UCSD-AML1 (cell line): ENCODE measurements around the gene EXOC6B.
"Not testable (repeated sequence)": the region's sequence is repeated elsewhere in the genome, so short reads cannot be mapped to it uniquely, and the experiment has no call there.

Source experiments
- DNase-seq: peaks from one replicate; lab custom pipeline; 2025; ENCODE audit not compliant: unreplicated experiment; lab: John Stamatoyannopoulos, UW

The EXOC6B gene

DNA sequence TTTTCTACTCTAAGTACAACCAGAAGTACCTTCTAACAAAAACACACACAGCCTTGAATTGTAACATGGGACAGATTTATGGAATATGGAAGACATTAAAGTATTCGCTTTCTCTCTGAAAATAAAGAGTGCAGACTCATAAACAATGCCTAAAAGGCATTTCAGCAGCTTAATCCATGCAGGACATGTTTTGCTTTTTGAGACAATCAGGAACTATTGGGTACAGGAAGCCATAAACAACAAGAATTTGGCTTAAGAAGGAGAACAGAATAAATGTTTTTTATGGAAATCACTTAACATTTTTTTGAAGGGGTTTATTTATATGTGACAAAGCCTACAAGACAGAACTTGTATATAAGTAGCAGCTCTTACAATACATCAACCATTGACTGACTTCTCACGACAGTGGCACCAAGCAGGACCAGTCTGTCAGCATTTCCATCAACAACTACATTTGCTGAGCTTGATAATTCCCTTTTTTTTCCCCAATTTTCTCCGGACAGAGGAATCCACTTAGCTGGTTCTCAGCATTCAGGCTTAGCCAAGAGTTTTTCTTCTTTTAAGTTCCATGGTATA, 140.1 kb downstream of the EXOC6B start:
- DNase-seq, result no peak

GRCh38 chr2:72682061-72682460, 143.8 kb downstream of the EXOC6B start:
- no peak for DNase-seq

GRCh38 chr2:72681016-72681995, 144.5 kb downstream of the EXOC6B start:
- no peak for DNase-seq

DNA sequence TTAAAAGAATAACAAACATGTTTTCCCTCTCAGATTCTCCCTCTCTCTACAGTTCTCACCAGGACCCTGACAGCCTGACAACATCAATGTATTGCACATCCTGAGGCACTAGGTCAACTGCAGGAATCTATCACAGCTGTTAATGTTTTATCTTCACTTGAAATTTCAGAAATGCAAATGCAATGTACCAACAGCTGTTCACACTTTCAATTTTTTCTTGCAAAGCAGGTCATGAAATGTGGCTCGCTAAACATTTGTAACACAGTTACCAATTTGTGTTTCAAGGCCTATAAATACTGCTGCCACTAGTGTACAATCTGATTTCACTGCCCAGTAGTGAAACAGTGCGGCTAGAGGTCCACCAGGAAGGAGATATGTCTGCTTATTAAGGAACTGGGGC, 147.8 kb downstream of the EXOC6B start:
- no peak for DNase-seq

DNA sequence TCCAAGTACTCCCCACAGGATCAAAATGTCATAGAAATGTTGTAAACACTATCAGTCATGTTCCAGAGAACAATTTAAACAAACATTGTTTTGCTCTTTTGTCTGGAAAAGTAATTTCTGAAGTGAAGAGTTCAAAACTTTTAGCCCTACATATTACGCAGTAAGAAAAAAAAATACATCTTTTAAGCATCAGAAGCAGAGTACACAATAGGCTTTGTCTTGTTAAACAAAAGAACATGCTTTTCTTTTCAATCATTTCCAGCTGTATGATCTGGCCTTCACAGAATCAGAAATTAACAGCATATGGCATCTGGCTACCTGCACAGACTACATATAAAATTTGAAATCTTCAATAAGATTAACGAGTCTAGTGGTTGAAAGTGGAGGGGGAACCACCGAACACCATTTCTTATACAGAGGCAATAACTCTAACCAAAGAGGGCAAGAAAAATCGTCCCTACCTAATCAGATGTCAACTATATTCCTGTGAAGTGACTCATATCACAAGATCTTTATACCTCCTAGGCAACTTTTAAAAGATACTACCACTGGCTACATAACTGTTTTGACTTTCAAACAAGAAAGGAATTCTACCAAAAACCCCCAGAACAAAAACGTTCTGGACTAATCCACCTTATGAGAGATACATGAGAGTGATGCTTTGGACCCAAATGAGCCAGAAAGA, 149.3 kb downstream of the EXOC6B start:
- DNase-seq, result no peak

GRCh38 chr2:72674982-72675915, 150.6 kb downstream of the EXOC6B start:
- DNase-seq, result no peak

DNA sequence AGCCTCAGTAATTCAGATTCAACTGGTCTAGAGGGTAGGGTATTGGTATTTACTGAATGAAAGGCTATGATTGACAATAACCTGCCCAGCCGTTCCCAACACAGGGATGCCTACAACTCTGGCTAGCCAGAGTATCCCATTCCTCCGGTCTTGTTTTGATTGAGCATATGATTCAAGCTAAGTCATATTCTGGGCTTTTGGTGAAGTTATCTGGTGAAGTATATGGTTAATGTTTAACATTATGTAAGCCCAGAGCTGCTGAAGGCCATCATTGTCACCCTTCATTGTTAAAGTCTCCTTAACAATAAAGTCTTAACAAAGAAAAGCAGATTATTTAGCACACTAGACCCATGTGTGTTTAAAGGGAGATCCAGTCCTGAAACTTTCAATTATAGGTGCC, 152.6 kb downstream of the EXOC6B start:
- DNase-seq, result no peak

DNA sequence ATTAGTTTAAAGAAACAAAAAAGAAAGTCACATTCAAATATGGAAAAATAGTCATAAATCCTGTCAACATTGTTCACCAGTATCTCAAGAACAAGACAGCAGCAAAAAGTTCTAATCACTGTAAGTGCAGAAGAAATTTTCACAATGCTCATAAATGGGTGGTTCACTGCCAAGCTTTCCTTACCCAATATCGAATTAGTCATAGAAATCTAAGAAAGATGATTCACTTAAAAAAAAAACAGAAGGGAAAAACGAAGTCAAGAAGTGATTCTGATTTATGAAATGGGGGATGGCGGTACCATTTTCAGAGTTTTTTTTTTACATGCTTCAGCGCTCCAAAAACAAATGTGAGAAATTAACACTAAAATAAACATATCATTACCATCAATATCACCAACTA, 156.7 kb downstream of the EXOC6B start:
- DNase-seq, result no peak

DNA sequence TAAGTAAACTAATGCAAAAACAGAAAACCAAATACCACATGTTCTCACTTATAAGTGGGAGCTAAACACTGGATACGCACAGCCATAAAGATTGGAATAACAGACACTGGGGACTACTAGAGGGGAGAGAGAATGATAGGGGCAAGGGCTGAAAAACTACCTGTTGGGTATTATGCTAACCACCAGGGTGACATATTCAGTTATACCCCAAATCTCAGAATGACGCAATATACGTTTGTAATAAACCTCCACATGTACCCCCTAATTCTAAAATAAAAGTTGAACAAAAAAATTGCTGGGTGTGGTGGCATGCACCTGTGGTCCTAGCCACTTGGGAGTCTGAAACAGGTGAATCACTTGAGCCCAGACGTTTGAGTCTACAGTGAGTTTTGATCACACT, 157.2 kb downstream of the EXOC6B start:
- no peak for DNase-seq

- DNase-seq, result no peak
Measured at GRCh38 chr2:72665448-72665847, 160.4 kb downstream of the EXOC6B start.

- DNase-seq, result no peak
Measured at GRCh38 chr2:72661985-72662384, 163.8 kb downstream of the EXOC6B start.

- no peak for DNase-seq
Measured at GRCh38 chr2:72649810-72650209, 176.0 kb downstream of the EXOC6B start.

GRCh38 chr2:72641221-72641620, 184.6 kb downstream of the EXOC6B start:
- not testable (repeated sequence) for DNase-seq

DNA sequence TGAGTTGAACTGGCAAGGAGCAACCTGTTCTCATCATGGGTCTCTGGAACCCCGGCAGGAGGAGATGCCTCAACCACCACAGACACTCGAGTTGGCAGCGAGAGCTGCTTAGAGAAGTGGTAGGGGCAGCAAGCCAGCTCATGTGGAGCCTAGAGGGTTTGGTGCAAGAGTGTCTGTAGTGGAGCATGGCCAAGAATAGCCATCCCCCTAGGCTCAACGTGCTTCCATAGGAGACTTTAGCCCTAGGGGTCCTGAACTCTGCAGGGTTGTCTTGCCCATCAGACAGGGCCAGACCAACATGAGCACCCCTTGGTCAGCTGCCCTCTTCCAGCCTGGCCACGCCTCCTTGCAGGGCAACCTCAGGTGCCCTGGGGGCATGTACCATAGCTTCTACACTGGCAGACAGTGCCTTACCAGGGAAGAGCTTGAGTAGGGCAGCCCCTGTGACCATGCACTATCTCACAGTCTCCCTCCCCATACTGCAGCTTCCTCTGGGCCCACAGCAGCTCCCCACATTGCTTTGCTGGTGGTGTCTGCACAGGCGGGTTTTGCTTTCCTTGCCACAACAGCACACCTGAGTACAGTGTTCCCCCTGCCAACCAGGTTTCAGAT, 187.1 kb downstream of the EXOC6B start:
- DNase-seq, result no peak

- DNase-seq, result no peak
Measured at GRCh38 chr2:72636210-72636609, 189.6 kb downstream of the EXOC6B start.

DNA sequence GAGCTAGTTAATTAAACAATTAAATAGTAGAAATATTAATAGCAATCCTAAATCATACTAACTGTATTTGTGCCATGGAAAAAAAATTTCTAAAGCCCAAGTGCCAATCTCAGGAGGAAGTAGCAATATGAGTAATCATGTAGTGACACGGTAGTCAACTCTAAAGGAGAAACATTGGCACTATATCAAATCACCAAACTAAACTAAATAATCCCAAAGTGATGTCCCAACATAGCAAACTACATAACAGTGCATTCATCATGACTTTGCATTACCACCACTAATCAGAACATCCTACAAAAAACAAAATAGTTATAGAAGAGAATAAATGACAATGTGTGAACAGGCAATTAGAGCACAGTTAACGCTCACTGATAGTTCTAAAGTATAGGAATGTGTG, 195.1 kb downstream of the EXOC6B start:
- no peak for DNase-seq

DNA sequence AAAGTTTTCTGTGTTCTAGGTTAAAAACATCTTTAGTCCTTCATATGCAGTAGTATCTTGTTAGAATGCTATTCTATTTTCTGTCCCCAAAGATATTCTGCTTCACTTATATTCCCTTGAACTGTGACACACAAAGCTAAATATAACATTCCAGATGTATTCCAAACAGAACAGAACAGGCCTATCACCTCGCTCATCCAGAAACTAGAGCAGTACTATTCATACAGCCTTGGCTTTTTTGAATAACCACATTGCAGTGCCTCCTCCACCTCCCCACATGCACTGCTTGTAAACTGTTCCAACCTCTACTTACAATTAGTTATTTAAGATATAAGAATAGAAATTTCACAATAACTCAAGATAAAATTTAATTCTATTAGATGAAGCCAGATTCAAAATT, 196.8 kb downstream of the EXOC6B start:
- no peak for DNase-seq

DNA sequence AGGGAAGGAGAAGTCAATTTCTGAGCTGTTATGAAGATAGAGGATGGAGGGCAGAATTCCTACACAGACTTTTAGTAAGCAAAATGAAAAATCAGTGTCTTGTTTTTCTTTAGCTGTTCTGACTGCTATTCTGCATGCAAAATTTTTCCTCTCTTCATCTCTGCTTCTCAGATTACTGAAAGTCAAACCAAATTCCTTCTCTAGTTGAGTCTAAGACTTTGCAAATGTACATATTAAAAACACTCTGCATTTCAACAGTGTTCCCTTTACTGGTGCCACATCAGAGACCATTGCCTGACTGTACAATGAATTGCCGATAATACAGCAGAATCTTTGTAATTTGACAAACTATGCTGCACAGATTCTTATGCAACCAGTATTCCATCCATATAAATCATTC, 198.8 kb downstream of the EXOC6B start:
- DNase-seq, result no peak

GRCh38 chr2:72625366-72625765, 200.5 kb downstream of the EXOC6B start:
- no peak for DNase-seq

DNA sequence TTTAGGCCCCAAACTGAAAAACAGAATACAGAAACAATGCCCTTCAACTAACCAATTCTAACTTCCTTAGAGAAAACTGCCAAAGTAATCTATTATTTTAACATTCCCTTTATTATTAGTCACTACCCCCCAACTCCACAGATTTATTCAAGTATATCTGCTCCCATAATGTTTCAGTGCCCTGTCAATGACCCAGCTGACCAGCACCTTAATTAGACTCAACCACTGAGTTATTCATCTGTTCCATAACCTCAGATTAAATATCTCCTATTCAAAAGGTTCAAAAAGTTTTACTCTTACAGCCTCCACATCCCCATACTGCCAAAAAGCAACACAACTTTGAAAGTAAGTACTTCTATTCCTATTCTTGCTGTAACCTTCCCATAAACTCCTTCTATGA, 202.4 kb downstream of the EXOC6B start:
- no peak for DNase-seq
